Ishikawa (cell line): ENCODE results near the gene PRSS1.

ENCODE experiments used
- EGR1 ChIP-seq: IDR thresholded peaks from 2 replicates; pipeline ENCODE4 v1.6.1; 2012
- EP300 ChIP-seq: IDR thresholded peaks from 2 replicates; pipeline ENCODE4 v1.6.1; 2012; ENCODE audit warnings: borderline replicate concordance
- TAF1 ChIP-seq: IDR thresholded peaks from 2 replicates; pipeline ENCODE4 v1.6.1; 2012; ENCODE audit warnings: low read depth, mild to moderate bottlenecking
- YY1 ChIP-seq: IDR thresholded peaks from 2 replicates; pipeline ENCODE4 v1.6.1; 2012; ENCODE audit warnings: low read depth
- TF ChIP-seq, protein P1 (sequence below): IDR thresholded peaks from 2 replicates; pipeline ENCODE4 v1.6.1; 2012
- TF ChIP-seq, protein P2 (sequence below): IDR thresholded peaks from 2 replicates; pipeline ENCODE4 v1.6.1; 2012; ENCODE audit warnings: low read depth, mild to moderate bottlenecking

DNA sequence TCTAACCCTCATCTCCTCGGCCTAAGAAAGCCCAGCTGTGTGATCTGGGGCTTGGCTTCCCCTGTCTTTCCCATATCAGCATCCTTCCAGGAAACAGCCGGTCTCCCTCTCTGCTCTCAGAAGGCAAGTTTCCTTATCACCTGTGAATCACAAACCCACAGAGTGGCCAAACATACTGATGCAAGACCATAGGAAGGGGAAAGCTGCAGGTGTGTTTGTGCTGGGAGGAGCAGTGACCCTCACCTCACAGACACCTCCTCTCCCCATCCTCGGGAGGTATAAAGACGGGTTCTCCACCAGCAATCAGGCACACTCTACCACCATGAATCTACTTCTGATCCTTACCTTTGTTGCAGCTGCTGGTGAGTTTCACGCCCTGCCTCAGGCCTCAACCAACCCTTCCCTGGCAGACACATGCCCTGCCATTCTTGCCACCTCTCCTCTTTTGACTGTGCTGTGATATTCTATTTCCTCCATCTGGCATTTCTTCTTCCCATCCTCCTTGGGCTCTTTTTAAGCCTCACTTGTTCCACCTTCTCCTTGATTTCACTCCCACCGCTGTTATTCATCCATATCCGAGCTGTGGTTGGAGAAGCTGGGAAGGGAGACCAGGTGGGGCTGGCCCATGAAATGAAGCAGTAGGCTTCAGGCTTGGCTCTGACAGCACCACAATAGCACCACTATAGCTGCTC is 21.5 kb downstream of the PRSS1 start, which contains the start of gene PRSS2:
- TF ChIP-seq EP300 (no peak), TAF1 (no peak), EGR1 (no peak), YY1 (peak; percentile 31; the same call in 1 of the 2 replicates)
- TF ChIP-seq, protein P1, sequence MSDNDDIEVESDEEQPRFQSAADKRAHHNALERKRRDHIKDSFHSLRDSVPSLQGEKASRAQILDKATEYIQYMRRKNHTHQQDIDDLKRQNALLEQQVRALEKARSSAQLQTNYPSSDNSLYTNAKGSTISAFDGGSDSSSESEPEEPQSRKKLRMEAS = no peak; the same call in 1 of the 2 replicates
- TF ChIP-seq, protein P2, sequence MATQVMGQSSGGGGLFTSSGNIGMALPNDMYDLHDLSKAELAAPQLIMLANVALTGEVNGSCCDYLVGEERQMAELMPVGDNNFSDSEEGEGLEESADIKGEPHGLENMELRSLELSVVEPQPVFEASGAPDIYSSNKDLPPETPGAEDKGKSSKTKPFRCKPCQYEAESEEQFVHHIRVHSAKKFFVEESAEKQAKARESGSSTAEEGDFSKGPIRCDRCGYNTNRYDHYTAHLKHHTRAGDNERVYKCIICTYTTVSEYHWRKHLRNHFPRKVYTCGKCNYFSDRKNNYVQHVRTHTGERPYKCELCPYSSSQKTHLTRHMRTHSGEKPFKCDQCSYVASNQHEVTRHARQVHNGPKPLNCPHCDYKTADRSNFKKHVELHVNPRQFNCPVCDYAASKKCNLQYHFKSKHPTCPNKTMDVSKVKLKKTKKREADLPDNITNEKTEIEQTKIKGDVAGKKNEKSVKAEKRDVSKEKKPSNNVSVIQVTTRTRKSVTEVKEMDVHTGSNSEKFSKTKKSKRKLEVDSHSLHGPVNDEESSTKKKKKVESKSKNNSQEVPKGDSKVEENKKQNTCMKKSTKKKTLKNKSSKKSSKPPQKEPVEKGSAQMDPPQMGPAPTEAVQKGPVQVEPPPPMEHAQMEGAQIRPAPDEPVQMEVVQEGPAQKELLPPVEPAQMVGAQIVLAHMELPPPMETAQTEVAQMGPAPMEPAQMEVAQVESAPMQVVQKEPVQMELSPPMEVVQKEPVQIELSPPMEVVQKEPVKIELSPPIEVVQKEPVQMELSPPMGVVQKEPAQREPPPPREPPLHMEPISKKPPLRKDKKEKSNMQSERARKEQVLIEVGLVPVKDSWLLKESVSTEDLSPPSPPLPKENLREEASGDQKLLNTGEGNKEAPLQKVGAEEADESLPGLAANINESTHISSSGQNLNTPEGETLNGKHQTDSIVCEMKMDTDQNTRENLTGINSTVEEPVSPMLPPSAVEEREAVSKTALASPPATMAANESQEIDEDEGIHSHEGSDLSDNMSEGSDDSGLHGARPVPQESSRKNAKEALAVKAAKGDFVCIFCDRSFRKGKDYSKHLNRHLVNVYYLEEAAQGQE = no peak
